GM12872 (cell line): ENCODE data around the gene EIPR1.

Experiments
- TF ChIP-seq, protein P1 (sequence below): IDR thresholded peaks from 3 replicates; pipeline ENCODE4 v1.5.1; 2011; ENCODE audit warnings: low read depth, mild to moderate bottlenecking, low read length, moderate library complexity; ENCODE audit not compliant: insufficient read depth

The EIPR1 gene

DNA sequence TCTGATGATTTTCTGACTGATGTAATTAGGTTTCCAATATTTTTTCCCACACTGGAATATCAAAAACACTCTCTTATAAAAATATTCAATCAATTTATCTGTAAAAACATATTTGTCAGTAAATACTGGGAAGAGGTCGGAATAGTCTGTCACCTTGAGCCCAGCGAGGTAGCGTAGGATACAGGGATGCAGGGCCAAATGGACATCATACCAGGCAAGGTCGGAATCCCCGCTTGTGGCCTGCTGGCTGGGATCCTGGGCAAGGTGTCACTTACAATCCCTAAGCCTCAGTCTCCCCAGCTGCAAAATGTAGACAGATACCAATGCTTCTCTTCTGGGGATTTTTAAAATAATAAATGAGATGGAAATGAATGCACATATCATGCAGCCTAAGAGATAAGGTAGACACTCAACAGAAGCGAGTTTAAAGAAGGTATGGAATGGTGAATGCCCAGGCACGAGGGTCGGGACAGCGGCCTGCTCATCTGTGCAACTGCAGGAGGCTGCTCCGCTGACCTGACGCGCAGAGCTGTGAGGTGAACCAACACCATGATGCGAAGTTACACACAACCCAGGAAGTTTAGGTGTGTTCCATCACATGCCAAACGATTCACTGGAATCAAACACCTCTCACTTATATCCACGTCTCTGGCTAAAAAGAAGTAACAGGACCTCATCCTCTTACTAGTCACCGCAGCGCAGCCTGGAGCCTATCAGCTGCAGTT lies 98.2 kb downstream of the EIPR1 start:
- TF ChIP-seq, protein P1, sequence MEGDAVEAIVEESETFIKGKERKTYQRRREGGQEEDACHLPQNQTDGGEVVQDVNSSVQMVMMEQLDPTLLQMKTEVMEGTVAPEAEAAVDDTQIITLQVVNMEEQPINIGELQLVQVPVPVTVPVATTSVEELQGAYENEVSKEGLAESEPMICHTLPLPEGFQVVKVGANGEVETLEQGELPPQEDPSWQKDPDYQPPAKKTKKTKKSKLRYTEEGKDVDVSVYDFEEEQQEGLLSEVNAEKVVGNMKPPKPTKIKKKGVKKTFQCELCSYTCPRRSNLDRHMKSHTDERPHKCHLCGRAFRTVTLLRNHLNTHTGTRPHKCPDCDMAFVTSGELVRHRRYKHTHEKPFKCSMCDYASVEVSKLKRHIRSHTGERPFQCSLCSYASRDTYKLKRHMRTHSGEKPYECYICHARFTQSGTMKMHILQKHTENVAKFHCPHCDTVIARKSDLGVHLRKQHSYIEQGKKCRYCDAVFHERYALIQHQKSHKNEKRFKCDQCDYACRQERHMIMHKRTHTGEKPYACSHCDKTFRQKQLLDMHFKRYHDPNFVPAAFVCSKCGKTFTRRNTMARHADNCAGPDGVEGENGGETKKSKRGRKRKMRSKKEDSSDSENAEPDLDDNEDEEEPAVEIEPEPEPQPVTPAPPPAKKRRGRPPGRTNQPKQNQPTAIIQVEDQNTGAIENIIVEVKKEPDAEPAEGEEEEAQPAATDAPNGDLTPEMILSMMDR = no peak

DNA sequence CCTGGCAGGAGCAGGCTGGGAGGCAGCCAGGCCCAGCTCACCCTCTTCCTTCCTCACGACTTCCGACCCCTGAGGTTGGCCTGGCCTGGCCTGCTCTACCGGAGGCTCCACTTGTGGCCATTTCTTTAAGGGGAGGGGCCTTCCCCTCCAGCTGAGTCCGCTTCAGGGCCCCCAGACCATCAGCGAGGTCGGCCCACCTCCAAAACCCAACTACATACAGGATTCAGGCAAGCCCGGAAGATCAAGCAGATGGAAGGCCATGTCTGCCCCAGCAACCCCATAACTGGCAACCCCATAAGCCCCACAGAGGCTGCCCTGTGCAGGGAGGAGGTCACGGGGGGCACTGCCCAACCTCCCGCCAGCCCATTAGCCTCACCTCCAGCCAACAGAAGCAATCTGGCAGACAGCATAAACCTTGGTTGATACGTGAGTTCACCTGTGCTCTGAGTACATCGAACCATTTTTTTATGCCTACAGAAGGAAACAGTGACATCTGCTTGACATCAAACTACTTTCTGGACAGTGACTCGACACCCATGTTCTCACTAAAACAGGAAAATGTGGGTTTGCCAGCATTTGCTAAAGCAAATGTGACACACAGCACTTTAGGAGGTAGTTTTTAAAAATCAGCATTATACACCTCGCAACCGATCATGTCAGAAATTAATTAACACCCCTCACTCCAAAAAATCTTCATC lies 98.9 kb downstream of the EIPR1 start:
- TF ChIP-seq, protein P1 = no peak

DNA sequence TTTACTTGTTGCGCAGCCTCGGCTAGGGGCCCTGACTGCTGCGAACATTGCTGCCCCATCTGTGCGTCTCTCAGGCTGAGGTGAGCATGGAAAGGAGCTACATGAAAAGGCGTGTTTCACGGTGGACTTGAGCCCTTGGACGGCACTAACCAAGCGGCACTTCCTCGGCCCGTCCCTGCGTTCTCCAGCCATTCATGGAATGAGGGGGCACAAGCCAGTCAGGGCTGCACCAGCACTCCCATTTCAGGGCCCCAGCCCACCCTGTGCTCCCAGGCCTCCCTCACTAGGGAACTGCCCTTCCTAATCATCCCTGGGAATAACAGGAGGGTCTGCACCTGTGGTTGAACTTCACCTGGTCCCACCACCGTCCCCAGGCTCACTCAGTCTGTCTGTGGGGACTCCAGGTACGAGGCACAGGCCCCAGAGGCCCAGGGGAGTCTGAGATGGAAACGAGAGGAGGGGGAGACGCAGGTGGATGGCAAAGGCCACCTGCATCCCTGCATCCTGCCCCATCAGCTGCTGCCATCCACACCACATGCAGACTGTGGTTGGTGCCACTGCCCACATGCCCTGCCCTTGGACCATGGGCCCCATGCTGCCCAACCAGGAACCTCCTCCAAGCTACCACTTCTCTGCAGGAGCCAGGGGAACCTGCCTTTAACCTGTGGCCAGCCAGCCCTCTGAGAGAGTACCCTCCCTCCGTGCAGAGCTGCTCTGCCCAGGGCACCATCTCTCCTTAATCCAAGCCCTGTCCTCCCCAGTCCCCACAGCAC lies 99.7 kb downstream of the EIPR1 start:
- TF ChIP-seq, protein P1 = no peak

DNA sequence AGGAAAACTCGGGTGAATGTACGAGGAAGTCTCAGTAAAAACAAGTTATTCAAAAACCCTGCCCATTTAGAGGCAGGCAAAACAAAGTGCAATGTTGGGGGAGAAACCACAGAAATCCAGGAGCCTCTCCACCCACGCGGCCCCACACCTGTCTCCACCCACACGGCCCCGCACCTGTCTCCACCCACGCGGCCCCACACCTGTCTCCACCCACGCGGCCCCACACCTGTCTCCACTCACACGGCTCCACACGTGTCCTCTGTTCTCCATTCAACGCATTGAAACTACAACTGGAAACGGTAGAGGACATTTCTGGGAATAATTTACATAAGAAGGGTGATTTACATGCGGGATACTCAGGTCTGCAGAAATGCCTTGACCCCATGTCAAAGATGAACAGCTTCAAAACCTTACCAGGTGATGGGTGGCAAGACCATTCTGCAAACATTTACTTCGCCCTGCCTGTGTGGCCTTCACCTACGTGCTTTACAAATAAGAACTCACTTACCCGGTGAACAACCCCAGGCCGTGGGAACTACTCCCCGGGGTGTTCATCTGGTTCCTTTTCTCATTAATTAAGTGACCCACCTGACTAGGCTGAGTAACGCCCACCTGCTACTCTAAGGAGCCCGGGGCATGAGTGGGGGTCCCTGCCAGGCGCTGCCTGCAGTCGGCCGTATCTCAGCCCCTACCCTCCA lies 100.4 kb downstream of the EIPR1 start:
- TF ChIP-seq, protein P1 = no peak

DNA sequence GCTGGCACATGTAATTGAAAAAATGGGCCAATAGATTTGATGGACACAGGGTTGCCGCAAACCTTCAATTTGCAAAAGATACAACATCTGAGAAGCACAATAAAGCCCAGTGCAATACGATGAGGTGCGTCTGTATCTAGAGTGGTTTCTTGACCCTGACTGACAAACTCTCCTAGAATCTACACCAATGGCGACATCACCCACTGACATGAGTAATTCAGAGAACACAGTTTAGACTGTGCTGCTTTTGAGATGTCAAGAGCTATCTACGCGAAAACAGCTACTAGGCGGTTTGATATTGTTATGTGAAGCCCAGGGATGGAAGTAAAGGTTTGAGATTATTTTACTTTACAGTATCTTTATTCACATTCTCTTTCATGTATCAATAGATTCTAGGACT lies 104.9 kb downstream of the EIPR1 start:
- TF ChIP-seq, protein P1 = no peak

DNA sequence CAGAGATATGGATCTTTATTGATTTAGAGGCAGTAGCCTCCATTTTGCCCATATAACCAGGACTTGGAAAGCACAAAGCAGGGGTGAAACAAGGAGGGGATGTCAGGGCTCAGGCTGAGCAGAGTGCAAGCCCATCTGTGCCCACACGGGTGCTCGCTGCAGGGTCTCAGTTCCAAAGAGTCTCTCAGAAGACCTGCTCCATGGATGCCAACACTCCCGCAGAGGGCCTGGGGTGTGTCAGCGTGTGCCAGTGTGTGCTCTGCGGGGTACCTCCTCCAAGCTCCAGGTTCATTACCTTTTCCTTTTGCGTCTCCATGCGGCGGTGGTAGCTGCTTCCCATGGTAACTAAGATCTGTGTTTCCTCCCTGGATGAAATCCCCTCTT lies 107.5 kb downstream of the EIPR1 start:
- TF ChIP-seq, protein P1 = no peak
